Caco-2 (cell line): Measurements from ENCODE around the gene WWC2. TPM values are rescaled to one million over a fixed set of nuclear protein-coding genes. Genes with fewer than 3 reads are reported as not detected.

Experiments used
- BruUV-seq: library from RNA; stranded (reverse); fragments of 400-500 nt; replicated peaks from 2 replicates; lab custom pipeline; 2021; lab: Mats Ljungman, UMichigan
- CTCF ChIA-PET: fragments of 300-600 bp; sonication (Branson Sonifier 250); formaldehyde crosslinking; loops from one replicate; lab custom pipeline; 2022; ENCODE audit warnings: antibody characterized with exemption; lab: Charles Lee
- POLR2A ChIA-PET: fragments of 300-600 bp; sonication (Branson Sonifier 250); formaldehyde crosslinking; loops from one replicate; lab custom pipeline; 2022; ENCODE audit warnings: antibody characterized with exemption; lab: Charles Lee
- DNase-seq, 2 experiments: peaks; one replicate each; pipeline versions ENCODE4 v3.0.0 to v3.0.0-alpha.2; 2020 to 2022
- H3K27me3 ChIP-seq: replicated peaks from 2 replicates; pipeline ENCODE4 v1.6.0; 2011; ENCODE audit warnings: low read length; ENCODE audit not compliant: control insufficient read depth, insufficient read depth
- H3K36me3 ChIP-seq: 2 replicates; pipeline ENCODE4 v1.5.1; 2011; ENCODE audit warnings: low read length; ENCODE audit not compliant: control insufficient read depth, insufficient read depth
- H3K4me1 ChIP-seq: fragments of 250-450 bp; sonication (Bioruptor Pico); 2 replicates; pipeline ENCODE4 v1.5.1; 2020; ENCODE audit warnings: mild to moderate bottlenecking
- H3K4me3 ChIP-seq: 2 replicates; pipeline ENCODE4 v1.5.1; 2011; ENCODE audit warnings: low read depth, mild to moderate bottlenecking, control low read depth, low read length
- H3K9me3 ChIP-seq: fragments of 250-450 bp; sonication (Bioruptor Pico); 2 replicates; pipeline ENCODE4 v1.5.1; 2020; ENCODE audit warnings: mild to moderate bottlenecking, moderate library complexity
- H3K27ac Mint-ChIP-seq: one replicate; pipeline ENCODE4 v1.8.0; 2022; ENCODE audit warnings: mixed read lengths; ENCODE audit not compliant: unreplicated experiment
- H3K27me3 Mint-ChIP-seq: one replicate; pipeline ENCODE4 v1.8.0; 2022; ENCODE audit warnings: mixed read lengths; ENCODE audit not compliant: insufficient read depth, unreplicated experiment
- H3K36me3 Mint-ChIP-seq: one replicate; pipeline ENCODE4 v1.8.0; 2022; ENCODE audit warnings: mild to moderate bottlenecking, mixed read lengths; ENCODE audit not compliant: insufficient read depth, unreplicated experiment
- H3K4me1 Mint-ChIP-seq: one replicate; pipeline ENCODE4 v1.8.0; 2022; ENCODE audit warnings: low read depth, mixed read lengths; ENCODE audit not compliant: unreplicated experiment
- H3K4me3 Mint-ChIP-seq: one replicate; pipeline ENCODE4 v1.8.0; 2022; ENCODE audit warnings: mild to moderate bottlenecking, moderate library complexity, mixed read lengths; ENCODE audit not compliant: unreplicated experiment
- H3K9me3 Mint-ChIP-seq: one replicate; pipeline ENCODE4 v1.8.0; 2022; ENCODE audit warnings: mixed read lengths; ENCODE audit not compliant: unreplicated experiment
- intact Hi-C: fragments of 100-400 bp; cut with micrococcal nuclease; formaldehyde crosslinking; loops from one replicate; pipeline ENCODE4 v1.10.0; 2022; ENCODE audit not compliant: unreplicated experiment
- total RNA-seq: library from RNA; stranded (reverse); gene quantifications from 2 replicates; pipeline ENCODE4 v1.2.3, GENCODE V29; 2022
- TF ChIP-seq, protein P1 (sequence below), 2 experiments: fragments of 200-600 bp in 1 of 2; IDR thresholded peaks; 1 replicate in 1 of 2; 2 replicates in 1 of 2; pipeline versions ENCODE4 v1.5.1 to v1.8.0; 2011 to 2022; ENCODE audit warnings: antibody characterized with exemption in 1 of 2, control low read depth in 1 of 2, inconsistent platforms in 1 of 2, low read depth in 1 of 2, low read length in 1 of 2, mild to moderate bottlenecking in 1 of 2, moderate library complexity in 1 of 2; ENCODE audit not compliant: insufficient read depth in 1 of 2, severe bottlenecking in 1 of 2, unreplicated experiment in 1 of 2

The WWC2 gene
- total RNA-seq, 1 experiment from 2014 or later, result 126 TPM

DNA sequence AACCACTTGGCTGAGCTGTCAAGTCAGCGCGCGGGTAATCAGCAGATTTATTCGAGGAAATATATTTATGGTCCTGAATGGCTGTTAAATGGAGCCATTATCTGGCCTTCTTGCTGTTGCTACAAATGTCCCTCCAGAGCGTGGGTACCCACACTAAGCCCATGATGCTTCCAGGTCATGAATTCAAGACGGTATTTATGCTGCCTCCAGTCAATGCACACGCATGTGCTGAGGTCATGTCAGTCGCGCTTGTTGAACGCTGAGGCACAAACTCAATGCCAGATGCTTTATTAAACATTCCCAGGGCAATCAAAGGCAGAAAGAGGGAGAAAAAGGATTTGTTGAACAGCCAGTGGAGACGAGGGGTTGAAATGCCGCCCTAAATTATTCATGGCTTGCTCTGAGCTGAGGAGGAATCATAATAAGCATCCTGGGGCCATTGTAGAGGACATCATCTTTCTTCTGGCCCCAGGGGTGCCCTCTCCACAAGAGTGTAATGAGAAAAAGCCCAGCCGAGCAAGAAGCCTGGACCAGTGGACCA, 259.2 kb downstream of the WWC2 start:
- Mint-ChIP-seq H3K4me1 (no peaks in the 10 kb centered on the region), H3K27ac (no peak overlapping the region), H3K9me3 (no peaks in the 10 kb centered on the region), H3K4me3 (no peak overlapping the region), H3K36me3 (no peaks in the 10 kb centered on the region), H3K27me3 (no peaks in the 10 kb centered on the region)
- Histone ChIP-seq H3K36me3 (no peaks in the 10 kb centered on the region), H3K27me3 (no peaks in the 10 kb centered on the region), H3K4me3 (no peak overlapping the region), H3K9me3 (no peaks in the 10 kb centered on the region; the same call in 1 of the 2 replicates), H3K4me1 (peaks cover 14% of the 10 kb centered on the region)
- ChIA-PET POLR2A (no interaction called here), CTCF (interaction anchor here (0.7 kb wide), 1 partner anchor 49 kb away, joined by 3 read pairs; no protein-coding TSS in a partner anchor)
- BruUV-seq, result no TSS peak
- intact Hi-C loops, result no loop called here
- TF ChIP-seq, protein P1, sequence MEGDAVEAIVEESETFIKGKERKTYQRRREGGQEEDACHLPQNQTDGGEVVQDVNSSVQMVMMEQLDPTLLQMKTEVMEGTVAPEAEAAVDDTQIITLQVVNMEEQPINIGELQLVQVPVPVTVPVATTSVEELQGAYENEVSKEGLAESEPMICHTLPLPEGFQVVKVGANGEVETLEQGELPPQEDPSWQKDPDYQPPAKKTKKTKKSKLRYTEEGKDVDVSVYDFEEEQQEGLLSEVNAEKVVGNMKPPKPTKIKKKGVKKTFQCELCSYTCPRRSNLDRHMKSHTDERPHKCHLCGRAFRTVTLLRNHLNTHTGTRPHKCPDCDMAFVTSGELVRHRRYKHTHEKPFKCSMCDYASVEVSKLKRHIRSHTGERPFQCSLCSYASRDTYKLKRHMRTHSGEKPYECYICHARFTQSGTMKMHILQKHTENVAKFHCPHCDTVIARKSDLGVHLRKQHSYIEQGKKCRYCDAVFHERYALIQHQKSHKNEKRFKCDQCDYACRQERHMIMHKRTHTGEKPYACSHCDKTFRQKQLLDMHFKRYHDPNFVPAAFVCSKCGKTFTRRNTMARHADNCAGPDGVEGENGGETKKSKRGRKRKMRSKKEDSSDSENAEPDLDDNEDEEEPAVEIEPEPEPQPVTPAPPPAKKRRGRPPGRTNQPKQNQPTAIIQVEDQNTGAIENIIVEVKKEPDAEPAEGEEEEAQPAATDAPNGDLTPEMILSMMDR (IDR thresholded peaks at IDR 0.05; ENCODE audit: insufficient read depth in 1 of 2, low read depth in 1 of 2, low read length in 1 of 2, severe bottlenecking in 1 of 2, unreplicated experiment in 1 of 2), result no peak
- no peak for DNase-seq

DNA sequence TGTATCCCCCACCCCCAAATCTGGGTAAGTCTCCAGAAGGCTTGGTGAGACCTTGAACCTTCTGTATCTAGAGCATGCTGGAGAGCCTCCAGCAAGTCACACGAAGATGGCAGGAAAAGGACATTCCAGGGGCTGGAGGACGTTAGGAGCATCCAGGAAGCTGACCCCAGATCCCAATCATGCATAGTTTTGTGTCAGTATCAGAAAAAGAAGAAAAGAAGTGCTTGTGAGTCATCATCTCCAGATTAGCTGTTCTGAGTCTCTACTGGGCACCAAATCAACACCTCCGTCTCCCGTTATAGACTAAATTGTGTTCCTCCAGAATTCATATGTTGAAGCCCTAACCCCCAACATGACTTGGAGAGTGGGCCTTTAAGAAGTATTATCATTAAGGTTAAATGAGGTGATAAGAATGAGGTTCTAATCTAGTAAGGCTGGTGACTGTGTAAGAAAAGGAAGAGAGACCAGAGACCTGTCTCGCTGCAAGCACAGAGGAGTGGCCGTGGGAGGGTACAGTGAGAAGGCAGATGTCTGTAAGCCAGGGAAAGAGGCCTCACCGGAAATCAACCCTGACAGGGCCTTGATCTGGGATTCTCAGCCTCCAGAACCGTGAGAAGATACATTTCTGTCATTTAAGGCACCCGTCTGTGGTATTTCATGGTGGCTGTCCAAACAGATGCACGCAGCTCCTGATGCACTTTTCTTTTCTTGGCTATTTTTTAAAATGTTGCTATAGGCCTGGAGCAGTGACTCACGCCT, 261.3 kb downstream of the WWC2 start:
- Histone ChIP-seq H3K4me3 (no peak overlapping the region), H3K27me3 (no peaks in the 10 kb centered on the region), H3K4me1 (peaks cover 4% of the 10 kb centered on the region; the same call in 1 of the 2 replicates), H3K9me3 (no peaks in the 10 kb centered on the region; the same call in 1 of the 2 replicates), H3K36me3 (no peaks in the 10 kb centered on the region)
- H3K36me3 Mint-ChIP-seq, result no peaks in the 10 kb centered on the region
- no peak for DNase-seq
- TF ChIP-seq, protein P1 (IDR thresholded peaks at IDR 0.05; ENCODE audit: insufficient read depth in 1 of 2, low read depth in 1 of 2, low read length in 1 of 2, severe bottlenecking in 1 of 2, unreplicated experiment in 1 of 2), result no peak
- CTCF ChIA-PET, result interaction anchor here (0.7 kb wide), 1 partner anchor 247 kb away, joined by 3 read pairs; no protein-coding TSS in a partner anchor
- H3K4me3 Mint-ChIP-seq, result no peak overlapping the region
- H3K27ac Mint-ChIP-seq, result no peak overlapping the region
- BruUV-seq, result no TSS peak
- H3K9me3 Mint-ChIP-seq, result no peaks in the 10 kb centered on the region
- POLR2A ChIA-PET, result no interaction called here
- H3K4me1 Mint-ChIP-seq, result no peaks in the 10 kb centered on the region
- intact Hi-C loops, result loop anchor here (5.0 kb wide), 1 partner anchor 47 kb away; no protein-coding TSS in a partner anchor
- no peaks in the 10 kb centered on the region for H3K27me3 Mint-ChIP-seq

DNA sequence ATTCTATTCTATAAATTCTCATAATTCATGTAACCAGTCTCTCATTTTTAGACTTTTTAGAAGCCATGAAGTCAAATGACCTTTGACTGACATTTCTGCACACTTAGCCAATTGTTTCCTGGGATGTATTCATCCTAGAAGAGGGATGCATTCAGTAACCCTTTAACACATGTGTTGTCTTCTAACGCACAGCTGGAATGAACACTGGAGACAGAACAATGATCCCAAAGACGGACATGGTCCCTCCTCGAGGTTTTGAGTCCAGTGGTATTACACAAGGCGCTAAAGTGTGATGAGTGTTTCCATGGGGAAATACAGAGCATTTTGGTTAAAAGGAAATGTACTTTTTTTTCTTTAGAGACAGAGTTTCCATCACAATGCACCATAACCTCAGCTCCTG, 263.0 kb downstream of the WWC2 start:
- CTCF ChIA-PET, result no interaction called here
- TF ChIP-seq, protein P1 (IDR thresholded peaks at IDR 0.05; ENCODE audit: insufficient read depth in 1 of 2, low read depth in 1 of 2, low read length in 1 of 2, severe bottlenecking in 1 of 2, unreplicated experiment in 1 of 2), result no peak
- no peaks in the 10 kb centered on the region for H3K36me3 Mint-ChIP-seq
- no peaks in the 10 kb centered on the region for H3K27me3 Mint-ChIP-seq
- POLR2A ChIA-PET, result no interaction called here
- H3K27ac Mint-ChIP-seq, result no peak overlapping the region
- H3K4me3 ChIP-seq, result no peak overlapping the region
- no TSS peak for BruUV-seq
- intact Hi-C loops, result loop anchor here (5.0 kb wide), 1 partner anchor 45 kb away; no protein-coding TSS in a partner anchor
- no peaks in the 10 kb centered on the region for H3K27me3 ChIP-seq
- no peaks in the 10 kb centered on the region for H3K9me3 Mint-ChIP-seq
- DNase-seq, result no peak
- no peak overlapping the region for H3K4me3 Mint-ChIP-seq
- no peaks in the 10 kb centered on the region for H3K4me1 Mint-ChIP-seq
- no peaks in the 10 kb centered on the region for H3K36me3 ChIP-seq
- H3K9me3 ChIP-seq, result no peaks in the 10 kb centered on the region; the same call in 1 of the 2 replicates
- peaks cover 6% of the 10 kb centered on the region; the same call in 1 of the 2 replicates for H3K4me1 ChIP-seq
